GM18526 (cell line): ENCODE measurements around the gene MECP2.
"Not testable (repeated sequence)": the region's sequence is repeated elsewhere in the genome, so short reads cannot be mapped to it uniquely, and the experiment has no call there.

Experiments used
- POLR2A ChIP-seq: IDR thresholded peaks from 3 replicates; pipeline ENCODE4 v1.6.1; 2011; ENCODE audit not compliant: insufficient read length; ENCODE audit errors: extremely low read depth

Gene MECP2

DNA sequence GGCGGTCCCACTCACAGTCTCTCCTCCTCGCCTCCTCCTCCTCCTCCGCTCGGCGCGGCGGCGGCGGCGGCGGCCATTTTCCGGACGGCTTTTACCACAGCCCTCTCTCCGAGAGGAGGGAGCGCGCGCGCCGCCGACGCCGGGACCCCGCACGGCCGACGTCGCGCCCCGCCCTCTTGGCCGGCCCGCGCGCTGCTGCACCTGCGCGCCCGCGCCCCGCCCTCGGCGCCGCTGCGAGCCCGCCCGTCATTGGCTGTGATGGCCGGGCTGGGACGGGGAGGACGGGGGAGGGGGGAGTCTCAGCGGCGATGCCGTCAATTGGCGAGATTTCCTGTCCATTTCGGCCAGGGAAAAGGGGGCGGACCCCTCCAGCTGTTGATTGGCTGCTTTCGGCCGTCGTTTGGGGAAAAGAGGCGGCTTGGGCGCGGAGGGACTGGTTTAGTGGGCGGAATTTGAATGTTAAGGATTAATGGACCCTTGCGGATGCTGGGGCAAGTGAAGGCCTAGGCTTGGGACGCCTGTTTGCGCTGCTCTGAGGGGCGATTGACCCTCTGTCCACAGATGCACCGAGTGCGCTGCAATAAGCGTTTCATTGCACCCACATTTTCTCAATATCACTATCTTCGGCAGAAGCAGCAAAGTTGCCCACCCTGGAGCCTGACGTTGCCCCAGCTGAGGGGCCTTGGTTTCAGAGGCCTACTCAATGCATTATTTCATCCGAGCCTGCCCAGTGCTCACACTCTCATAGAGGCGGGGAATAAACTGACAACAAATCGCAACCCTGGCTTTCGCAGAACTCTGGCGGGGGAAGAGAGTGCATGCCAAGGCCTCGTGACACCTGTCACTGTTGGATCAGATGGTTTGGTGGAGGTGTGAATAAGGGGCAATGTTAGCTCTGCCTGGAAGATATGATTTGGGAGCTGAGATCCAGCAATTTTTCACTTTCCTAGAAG, at the start of gene MECP2:
TSS of gene MECP2 (minus strand) at position 129 of the 953 bp plus-strand sequence.
- TF ChIP-seq POLR2A: no peak

DNA sequence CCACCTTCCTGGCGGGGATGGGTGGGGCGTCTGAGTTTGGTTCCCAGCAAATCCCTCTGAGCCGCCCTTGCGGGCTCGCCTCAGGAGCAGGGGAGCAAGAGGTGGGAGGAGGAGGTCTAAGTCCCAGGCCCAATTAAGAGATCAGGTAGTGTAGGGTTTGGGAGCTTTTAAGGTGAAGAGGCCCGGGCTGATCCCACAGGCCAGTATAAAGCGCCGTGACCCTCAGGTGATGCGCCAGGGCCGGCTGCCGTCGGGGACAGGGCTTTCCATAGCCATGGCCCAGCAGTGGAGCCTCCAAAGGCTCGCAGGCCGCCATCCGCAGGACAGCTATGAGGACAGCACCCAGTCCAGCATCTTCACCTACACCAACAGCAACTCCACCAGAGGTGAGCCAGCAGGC, 46.5 kb upstream of the MECP2 start, which contains the start of gene OPN1LW:
TSS of gene OPN1LW (plus strand) at position 234 of the 400 bp plus-strand sequence. CDS start at position 275, 41 bp downstream.
- not testable (repeated sequence) for TF ChIP-seq POLR2A

DNA sequence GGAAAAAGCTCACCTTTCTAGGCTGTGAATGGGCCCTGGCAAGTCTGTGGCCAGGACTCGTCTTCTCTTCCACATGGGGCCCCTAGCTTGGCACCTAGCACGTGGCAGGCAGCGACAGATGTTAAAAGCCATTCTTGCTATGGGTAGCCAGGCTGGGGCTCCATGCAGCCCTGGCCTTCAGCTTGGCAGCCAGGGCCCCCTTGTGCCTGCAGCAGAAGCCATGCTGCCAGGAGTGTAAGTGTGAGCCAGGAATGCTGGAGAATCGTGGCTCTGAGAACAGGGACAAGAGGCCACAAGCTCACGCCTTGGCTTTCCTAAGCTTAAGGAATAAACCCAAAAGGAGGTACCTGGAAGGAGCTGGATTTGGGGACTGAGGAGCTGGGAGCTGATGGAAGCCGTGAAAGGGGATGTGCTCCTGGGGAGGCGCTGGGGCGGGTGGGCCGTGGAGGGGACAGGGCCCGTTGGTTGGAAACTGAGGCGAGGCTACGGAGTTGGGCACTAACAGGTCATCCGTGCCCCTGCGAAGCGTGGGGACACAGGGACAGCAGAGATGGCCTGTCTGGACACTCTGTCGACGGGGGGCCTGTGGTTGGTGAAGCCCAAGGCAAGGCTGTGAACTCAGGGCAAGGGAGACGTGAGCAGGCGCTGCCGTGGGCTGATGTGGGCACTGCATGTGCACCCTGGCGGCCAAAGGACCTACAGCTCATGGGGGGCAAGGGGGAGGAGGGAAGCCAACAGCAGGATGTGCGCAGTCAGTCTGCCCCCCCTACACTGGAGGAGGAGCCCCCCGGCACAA, 45.6 kb upstream of the MECP2 start:
- TF ChIP-seq POLR2A: no peak

DNA sequence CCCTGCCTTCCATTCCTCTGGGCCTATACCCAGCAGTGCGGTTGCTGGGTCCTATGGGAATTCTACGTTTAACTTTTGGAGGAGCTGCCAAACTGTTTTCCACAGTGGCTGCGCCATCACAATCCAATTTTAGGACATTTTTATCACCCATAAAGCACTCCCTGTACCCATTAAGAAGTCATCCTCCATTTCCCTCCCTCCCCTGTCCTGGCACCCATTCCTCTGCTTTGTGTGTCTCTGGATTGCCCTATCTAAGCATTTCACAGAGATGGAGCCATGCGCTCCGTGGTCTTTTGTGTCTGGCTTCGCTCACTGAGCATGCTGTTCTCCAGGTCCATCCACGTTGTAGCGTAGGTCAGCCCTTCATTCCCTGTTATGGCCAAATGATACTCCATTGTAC, 44.9 kb upstream of the MECP2 start:
- no peak for TF ChIP-seq POLR2A

DNA sequence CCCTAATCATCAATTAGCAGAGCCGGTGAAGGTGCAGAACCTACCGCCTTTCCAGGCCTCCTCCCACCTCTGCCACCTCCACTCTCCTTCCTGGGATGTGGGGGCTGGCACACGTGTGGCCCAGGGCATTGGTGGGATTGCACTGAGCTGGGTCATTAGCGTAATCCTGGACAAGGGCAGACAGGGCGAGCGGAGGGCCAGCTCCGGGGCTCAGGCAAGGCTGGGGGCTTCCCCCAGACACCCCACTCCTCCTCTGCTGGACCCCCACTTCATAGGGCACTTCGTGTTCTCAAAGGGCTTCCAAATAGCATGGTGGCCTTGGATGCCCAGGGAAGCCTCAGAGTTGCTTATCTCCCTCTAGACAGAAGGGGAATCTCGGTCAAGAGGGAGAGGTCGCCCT, 43.2 kb upstream of the MECP2 start:
- TF ChIP-seq POLR2A: no peak

DNA sequence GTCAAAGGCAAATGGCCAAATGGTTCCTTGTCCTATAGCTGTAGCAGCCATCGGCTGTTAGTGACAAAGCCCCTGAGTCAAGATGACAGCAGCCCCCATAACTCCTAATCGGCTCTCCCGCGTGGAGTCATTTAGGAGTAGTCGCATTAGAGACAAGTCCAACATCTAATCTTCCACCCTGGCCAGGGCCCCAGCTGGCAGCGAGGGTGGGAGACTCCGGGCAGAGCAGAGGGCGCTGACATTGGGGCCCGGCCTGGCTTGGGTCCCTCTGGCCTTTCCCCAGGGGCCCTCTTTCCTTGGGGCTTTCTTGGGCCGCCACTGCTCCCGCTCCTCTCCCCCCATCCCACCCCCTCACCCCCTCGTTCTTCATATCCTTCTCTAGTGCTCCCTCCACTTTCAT, 42.7 kb upstream of the MECP2 start:
- no peak for TF ChIP-seq POLR2A

DNA sequence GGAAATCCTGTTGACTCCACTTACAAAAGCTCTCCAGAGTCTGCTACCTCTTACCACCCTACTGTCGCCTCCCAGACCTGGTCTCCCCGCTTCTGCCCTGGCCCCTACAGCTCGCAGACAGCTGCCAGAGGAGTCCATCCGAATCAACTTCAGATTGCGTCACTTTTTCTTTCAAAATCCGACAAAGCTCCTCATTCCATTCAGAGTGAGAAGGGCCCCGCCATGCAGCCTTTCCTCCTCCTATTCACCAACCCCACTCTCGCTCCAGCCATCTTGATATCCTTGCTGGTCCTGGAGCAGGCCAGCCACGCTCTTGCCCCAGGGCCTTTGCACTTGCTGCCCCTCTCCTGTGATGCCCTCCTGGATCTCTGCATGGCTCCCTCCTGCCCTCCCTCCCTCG, 41.3 kb upstream of the MECP2 start:
- no peak for TF ChIP-seq POLR2A

DNA sequence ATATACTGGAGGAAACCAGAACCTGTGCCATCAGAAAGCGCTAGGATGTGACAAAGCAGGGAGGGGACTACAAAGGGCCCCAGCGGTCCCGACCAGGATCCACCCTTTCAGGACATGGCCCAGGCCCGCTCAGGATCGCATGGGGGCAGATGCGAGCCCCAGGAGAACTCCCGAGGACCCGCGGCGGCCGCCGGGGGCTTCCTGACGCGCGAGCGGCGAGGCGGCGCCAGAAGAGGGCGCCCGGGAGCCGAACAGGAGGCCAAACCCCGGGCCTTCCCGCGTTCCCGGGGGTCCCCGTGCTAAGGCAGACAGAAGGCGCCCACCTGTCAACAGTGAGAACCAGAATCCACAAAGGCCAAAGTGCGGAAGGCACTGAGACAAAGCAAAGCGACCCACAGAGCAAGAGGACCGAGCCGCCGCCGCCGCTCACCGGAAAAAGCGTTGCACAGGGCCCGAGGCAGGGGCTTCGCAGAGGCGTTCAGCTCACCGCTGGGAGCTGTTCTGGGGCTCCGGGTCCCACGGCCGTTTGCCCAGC, 39.2 kb upstream of the MECP2 start:
- TF ChIP-seq POLR2A: no peak

DNA sequence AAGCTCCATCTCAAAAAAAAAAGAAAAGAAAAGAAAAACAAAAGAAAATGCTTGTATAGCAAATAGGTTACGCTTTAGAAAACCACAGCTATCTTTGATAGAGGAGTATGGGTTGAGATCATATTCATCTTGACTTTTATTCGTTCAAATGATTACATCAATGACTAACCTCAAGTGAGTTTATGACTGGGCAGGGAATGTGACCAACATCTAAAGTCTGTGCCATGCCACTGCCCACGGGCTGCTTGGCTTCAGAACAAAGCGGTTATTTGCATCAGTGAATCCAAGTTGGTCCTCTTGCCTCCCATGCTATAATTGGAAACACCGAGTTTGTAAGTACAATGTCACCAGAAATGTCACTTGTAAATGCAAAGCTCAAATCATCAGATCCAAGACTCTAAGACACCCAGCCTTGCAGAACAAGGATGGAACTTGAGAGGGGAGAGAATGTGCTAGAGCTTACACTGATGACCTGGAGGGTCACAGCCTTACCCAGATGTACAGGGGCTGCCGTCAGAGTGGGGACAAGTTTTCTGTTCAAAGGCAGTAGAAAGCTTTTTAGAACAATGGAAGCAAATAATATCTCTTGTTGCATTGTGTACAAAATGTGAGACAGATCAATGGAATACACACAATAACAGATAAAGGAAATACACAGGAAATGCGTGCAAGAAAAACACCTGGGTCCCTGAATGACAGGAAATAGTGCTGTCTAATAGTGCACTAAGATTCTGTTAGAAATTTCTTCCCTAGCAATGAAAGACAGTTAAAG, 38.1 kb upstream of the MECP2 start:
- no peak for TF ChIP-seq POLR2A

DNA sequence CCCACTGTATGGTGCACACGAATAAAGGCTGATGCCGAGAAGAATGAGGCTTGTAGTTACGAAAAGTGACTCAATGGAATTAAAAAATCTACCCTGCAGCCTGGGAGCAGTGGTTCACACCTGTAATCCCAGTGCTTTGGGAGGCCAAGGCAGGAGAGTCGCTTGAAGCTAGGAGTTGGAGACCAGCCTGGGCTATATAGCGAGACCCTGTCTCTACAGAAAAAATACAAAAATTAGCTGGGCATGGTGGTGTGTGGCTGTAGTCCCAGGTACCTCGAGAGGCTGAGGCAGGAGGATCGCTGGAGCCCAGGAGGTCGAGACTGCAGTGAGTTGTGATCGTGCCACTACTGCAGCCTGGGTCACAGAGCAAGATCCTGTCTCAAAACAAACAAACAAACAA, 34.8 kb upstream of the MECP2 start:
- no peak for TF ChIP-seq POLR2A

DNA sequence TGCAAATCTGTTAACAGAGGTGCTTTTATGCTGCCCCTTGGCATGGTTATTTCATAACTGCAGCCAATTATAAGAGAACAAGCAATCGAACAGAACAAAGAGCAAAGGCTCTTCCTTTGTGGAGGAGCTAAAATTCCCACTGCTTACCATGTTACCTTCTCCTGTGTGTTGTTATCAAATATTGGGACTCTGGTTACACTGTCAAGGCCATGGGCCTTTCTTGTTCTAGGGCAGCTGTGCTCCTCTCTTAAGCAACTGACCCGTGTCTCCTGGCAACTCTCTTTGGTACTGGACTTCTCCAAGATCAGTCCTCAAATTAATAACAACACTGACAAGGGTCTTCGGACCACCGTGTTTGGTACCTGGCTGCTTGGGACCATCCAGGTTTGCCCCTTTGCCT, 34.4 kb upstream of the MECP2 start:
- TF ChIP-seq POLR2A: no peak

DNA sequence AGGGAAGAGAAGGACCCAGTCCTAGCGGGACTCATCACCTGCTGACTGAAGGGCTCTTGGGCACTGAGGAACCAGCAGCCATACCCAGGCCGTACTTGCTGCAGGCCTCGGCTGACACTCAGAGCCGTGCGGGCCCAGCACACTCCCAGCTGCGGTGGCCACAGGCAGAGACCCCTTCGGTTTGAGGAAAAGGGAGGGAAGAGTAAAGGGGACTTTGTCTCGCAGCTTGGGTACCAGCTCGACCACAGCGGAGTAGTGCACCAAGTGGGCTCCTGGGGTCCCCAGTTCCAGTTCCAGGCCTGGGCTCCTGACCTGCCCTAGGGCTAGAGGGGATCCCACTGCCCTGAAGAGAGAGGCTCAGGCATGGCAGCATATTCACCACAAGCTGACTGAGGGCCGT, 28.6 kb upstream of the MECP2 start:
- TF ChIP-seq POLR2A: no peak

DNA sequence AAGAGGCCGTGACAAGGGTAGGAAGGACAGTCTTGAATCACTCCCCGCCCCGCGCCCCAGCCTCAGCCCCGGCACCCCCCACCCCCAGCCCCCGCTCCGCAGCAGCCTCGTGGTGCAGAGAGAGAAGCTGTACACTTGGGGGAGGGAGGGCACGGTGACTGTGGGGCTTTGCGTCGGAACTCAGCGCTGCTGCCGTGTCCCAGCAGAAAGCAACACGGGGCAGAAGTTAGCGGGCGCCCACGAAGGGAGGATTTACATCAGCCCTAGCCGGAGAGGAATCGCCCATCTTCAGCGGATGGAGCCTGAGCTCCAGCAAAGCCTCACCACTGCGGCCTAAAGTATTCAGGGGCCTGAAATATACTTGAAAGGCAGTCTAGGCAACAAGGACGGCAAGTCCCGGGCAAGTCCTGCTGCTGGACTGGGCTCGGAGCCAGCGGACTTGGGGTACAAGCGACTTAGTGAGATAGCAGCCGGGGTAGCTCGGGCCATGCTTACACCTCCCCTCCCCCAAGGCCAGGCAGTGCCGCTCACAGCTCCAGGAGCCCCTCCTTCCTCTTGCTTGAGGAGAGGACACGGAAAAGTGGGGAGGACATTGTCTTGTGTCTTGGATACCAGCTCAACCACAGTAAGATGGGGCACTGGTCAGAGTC, 28.0 kb upstream of the MECP2 start:
- no peak for TF ChIP-seq POLR2A
